ENCODE data around the gene TPRX1.
"Not testable (repeated sequence)": the region's sequence is repeated elsewhere in the genome, so short reads cannot be mapped to it uniquely, and the experiment has no call there.

Gene TPRX1, protein sequence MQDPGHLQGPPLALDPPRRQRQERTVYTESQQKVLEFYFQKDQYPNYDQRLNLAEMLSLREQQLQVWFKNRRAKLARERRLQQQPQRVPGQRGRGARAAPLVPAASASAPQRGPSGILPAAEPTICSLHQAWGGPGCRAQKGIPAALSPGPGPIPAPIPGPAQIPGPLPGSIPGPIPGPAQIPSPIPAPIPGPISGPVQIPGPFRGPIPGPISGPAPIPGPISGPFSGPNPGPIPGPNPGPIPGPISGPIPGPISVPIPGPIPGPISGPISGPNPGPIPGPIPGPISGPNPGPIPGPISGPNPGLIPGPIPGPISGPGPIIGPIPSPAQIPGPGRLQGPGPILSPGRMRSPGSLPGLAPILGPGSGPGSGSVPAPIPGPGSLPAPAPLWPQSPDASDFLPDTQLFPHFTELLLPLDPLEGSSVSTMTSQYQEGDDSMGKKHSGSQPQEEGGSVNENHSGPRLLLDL

GRCh38 chr19:47804451-47804850 is at the start of gene TPRX1:
Gene TPRX1, minus strand, starts transcription at chr19:47804551. Its CDS starts 12 bp downstream, at chr19:47804539.
- DNase-seq (ENCODE audit: low read depth), result not testable (repeated sequence)

- no peak for DNase-seq (ENCODE audit: low read depth)
Observed at GRCh38 chr19:47853003-47853402, 48.7 kb upstream of the TPRX1 start.

- DNase-seq (ENCODE audit: low read depth), result no peak
Observed at GRCh38 chr19:47848823-47849473, 44.6 kb upstream of the TPRX1 start.

DNA sequence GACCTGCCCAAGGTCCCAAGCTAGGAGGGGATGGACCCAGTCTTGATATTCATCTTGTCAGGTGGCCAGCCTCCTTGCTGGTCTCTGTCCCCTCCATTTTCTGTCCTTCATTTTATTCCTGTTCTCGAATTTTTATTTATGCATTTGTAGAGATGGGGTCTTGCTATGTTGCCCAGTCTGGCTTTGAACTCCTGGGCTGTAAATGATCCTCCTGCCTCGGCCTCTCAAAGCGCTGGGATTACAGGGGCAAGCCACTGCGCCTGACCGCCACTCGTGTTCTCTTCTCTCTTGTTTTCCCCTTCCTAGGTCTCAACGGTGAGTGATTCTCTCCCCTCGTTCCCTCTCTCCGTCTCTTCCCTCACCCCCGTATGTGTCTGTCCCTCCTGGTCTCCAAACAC is 44.1 kb upstream of the TPRX1 start:
- no peak for DNase-seq (ENCODE audit: low read depth)

DNA sequence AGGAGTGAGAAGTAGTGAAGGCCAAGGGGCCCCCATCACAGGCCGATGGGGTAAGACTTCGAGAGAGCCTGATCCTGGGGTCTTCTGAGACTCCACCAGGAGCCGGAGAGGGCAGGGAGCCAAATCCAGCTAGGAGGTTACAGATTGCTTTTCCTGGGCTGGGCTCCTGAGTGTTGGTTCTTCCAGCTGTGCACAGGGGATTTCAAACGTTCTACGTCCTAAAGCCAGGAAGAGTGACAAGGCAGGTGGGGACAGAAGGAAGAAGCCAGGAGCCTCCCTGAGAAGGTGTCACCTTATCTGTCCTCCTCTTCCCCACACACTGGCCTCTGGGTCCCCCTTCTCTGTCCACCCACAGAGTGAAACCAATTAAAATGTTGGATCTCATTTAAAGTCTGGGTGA is 38.6 kb upstream of the TPRX1 start:
- no peak for DNase-seq (ENCODE audit: low read depth)

DNA sequence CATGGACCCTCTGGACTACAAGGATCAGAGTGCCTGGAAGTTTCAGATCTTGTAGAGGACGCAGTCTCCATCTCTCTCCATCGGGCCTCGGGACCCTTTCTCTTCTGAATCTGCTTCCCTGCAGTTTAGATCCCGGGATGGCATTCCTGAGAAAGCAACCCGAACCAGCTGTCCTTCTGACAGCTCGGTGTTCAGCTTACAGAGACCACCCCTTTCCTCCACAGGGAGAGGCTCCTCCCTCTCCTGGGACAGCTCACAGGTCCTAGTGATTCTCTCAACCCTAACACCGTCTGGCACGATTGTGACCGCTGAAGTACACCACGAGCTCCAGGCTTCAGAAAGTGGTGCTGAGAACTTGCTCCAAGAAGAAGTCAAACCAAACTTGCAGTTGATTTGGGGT is 35.6 kb upstream of the TPRX1 start:
- no peak for DNase-seq (ENCODE audit: low read depth)

- DNase-seq (ENCODE audit: low read depth), result no peak
Observed at GRCh38 chr19:47839411-47839810, 35.1 kb upstream of the TPRX1 start.

- DNase-seq (ENCODE audit: low read depth), result no peak
Observed at GRCh38 chr19:47836038-47836437, 31.7 kb upstream of the TPRX1 start.

GRCh38 chr19:47832723-47833122 is 28.4 kb upstream of the TPRX1 start:
- no peak for DNase-seq (ENCODE audit: low read depth)

GRCh38 chr19:47826800-47827199 is 22.4 kb upstream of the TPRX1 start:
- DNase-seq (ENCODE audit: low read depth), result no peak

DNA sequence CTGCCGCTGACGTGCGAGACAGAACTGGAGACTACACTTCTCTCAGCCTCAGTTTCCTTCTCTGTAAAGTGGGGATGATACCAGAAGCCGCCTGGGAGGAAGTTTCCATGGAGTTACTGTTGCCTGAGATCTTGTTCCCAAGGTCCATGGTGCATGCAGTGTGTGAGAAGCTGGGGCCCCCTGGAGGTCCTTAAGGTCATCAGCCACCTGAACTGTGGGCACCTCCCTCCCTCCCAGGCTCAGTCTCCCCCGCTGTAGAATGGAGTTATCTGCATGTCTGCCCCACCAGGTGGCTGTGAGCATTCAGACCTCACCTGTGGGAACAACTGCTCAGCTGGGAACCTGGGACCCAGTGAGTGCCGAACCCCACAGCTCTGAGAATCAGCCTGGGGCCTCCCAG is 20.0 kb upstream of the TPRX1 start:
- no peak for DNase-seq (ENCODE audit: low read depth)

- no peak for DNase-seq (ENCODE audit: low read depth)
Observed at GRCh38 chr19:47821460-47822020, 17.2 kb upstream of the TPRX1 start, which contains the start of gene CRX. Gene CRX, plus strand, starts transcription at chr19:47821937. Its CDS starts 12,507 bp downstream, at chr19:47834444.

DNA sequence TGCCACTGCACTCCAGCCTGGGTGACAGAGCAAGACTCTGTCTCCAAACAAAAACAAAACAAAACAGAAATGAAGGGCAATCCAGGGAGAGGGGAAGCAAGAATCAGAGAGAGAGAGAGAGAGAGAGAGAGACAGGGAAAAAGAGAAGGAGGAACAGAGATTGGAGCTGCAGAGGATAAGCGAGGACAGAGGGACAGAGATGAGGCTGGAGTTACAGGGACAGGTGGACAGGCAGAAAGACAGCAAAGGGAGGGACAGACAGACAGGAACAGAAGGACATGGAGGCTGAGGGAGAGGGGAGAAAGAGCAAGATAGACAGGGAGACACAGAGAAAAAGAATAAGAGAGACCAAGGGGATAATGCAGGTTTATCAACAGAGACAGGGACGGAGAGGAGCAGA is 16.1 kb upstream of the TPRX1 start:
- DNase-seq (ENCODE audit: low read depth), result no peak

DNA sequence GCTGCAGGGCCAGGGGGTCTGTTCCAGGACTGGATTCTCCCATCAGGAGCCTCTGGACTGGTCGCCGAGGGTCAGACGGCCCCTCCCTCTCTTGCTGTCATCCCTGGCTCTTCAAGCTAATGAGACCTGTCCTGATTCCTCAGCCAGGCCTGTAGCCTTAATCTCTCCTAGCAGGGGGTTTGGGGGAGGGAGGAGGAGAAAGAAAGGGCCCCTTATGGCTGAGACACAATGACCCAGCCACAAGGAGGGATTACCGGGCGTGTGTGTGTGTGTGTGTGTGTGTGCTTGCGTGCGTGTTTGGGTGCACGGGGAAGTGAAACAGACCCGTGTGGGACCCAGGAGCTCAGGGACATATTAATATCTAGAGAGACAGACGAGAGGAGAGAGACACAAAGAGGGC is 15.5 kb upstream of the TPRX1 start:
- no peak for DNase-seq (ENCODE audit: low read depth)

GRCh38 chr19:47818221-47818620 is 13.9 kb upstream of the TPRX1 start:
- not testable (repeated sequence) for DNase-seq (ENCODE audit: low read depth)

- not testable (repeated sequence) for DNase-seq (ENCODE audit: low read depth)
Observed at GRCh38 chr19:47816270-47816669, 11.9 kb upstream of the TPRX1 start.

DNA sequence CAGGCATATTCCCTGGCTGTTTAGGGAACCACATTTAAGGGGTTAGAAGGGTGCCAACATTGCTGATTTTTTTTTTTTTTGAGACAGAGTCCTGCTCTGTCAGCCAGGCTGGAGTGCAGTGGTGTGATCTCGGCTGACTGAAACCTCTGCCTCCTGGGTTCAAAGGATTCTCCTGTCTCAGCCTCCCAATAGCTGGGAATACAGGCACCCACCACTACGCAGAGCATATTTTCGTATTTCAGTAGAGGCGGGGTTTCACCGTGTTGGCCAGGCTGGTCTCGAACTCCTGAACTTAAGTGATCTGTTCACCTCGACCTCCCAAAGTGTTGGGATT is 9.6 kb upstream of the TPRX1 start:
- DNase-seq (ENCODE audit: low read depth), result no peak

DNA sequence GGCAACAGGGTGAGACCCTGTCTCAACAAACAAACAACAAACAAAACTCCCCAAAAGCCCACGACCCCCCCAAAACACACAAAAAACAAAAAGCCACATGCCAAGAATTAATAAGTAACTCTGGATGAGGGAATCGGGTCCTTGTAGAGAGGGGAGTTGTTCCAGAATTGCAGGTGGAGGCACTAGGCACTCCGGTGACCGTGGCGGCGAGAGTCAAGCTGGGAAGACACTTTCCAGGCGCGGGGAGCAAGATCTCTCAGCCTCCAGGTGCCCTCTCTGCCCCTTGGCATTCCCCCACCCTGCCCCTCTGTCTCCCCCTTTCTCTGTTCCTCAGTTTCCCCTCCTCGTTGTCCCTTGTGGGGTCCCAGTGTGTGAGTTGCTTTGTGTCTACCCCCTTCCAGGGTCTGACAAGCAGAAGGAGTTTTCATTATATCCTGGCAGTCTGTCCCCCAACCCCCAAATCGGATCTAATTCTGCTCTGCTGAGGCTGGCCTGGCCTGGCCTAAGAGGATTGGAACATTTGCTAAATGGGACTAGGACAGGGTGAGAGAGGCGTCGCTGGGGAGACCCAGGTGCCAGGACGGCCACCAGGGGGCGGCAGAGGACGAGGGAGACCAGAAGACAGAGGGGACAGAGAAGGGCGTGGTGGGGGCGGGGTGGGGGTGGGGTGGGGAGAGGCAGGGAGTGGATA is 9.1 kb upstream of the TPRX1 start:
- peak; percentile 55 for DNase-seq (ENCODE audit: low read depth)

DNA sequence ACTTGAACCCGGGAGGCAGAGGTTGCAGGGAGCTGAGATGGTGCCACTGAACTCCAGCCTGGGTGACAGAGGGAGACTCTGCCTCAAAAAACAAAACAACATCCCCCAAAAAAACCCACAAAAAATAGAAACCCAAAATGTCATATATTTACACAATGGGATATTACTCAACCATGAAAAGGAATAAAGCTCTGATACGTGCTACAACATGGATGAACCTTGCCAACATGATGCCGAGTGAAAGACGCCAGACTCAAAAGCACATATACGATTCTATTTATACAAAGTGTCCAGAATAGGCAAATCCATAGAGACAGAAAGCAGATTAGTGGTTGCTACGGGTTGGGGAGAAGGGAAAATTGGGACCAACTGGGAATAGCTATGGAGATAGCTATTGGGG is 2.1 kb upstream of the TPRX1 start:
- DNase-seq (ENCODE audit: low read depth), result no peak

- no peak for DNase-seq (ENCODE audit: low read depth)
Observed at GRCh38 chr19:47805313-47805712, 962 bp upstream of the TPRX1 start.

DNA sequence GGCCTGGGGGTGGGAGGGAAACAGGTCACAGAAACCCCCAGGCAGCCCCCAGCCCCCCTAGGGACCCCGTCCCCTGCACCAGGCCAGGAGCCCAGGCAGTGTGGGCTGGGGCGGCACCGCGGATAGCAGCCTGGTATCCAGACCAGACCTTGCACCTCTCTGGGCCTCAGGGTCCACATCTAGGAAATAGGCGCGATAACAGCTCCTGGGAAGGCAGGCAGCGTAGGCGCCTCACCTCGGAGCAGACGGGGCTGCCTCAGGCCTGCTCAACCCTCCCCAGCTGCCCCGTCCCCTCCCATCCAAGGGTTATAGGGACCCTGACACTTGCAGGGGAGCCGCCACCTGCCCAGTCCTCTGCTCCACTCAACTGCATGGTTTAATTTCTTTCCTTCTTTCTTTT is 680 bp downstream of the TPRX1 start:
- DNase-seq (ENCODE audit: low read depth), result not testable (repeated sequence)

- not testable (repeated sequence) for DNase-seq (ENCODE audit: low read depth)
Observed at GRCh38 chr19:47803148-47803547, 1.2 kb downstream of the TPRX1 start.
